Measurements from ENCODE around the gene ZDHHC17.
"Not testable (repeated sequence)": the region's sequence is repeated elsewhere in the genome, so short reads cannot be mapped to it uniquely, and the experiment has no call there.

ZDHHC17 gene, protein sequence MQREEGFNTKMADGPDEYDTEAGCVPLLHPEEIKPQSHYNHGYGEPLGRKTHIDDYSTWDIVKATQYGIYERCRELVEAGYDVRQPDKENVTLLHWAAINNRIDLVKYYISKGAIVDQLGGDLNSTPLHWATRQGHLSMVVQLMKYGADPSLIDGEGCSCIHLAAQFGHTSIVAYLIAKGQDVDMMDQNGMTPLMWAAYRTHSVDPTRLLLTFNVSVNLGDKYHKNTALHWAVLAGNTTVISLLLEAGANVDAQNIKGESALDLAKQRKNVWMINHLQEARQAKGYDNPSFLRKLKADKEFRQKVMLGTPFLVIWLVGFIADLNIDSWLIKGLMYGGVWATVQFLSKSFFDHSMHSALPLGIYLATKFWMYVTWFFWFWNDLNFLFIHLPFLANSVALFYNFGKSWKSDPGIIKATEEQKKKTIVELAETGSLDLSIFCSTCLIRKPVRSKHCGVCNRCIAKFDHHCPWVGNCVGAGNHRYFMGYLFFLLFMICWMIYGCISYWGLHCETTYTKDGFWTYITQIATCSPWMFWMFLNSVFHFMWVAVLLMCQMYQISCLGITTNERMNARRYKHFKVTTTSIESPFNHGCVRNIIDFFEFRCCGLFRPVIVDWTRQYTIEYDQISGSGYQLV

DNA sequence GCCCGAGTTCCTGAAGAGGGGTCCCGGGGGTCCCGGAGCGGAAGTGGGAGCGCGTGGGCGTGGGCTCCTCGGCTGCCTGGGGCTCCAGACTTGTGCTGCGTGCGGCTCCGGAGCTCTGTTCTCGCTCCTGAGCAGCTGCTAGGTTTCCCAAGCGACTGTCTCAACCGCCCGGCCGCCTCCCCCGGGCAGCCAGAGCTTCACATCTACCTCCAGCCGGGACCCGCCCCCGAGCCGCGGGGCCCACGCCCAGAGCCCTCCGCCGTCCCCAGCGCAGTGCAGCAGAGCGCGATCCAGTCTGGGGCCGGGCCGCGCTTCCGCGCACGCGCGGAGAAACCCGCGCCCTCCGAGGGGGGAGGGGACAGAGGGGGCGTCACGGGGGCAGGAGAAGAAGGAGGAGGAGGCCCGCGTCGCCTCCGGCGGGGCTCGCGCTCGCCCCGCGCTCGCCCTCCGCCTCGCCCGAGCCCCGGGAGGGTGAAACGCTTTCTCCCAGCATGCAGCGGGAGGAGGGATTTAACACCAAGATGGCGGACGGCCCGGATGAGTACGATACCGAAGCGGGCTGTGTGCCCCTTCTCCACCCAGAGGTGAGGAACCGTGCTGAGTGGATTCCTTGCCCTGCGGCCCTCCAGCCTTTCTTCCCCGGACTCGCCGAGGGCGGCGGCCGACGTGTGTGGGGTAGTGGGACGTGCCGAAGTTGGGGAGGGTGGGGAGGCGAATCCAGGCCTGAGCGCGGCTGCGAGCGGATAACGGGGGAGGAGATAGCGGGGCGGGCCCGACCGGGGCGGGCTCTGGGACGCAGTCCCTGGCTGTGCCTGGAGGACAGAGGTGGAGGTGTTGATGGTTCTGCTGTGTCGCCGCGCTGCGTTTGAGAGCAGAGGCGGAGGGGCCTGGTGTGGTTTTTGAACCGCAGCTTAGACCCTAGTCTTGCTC, at the start of gene ZDHHC17:
Gene ZDHHC17 (plus strand): TSS at position 370 of the 930 bp plus-strand sequence. CDS start 122 bp downstream, at position 492.
- DNase-seq: peak; percentile 92

DNA sequence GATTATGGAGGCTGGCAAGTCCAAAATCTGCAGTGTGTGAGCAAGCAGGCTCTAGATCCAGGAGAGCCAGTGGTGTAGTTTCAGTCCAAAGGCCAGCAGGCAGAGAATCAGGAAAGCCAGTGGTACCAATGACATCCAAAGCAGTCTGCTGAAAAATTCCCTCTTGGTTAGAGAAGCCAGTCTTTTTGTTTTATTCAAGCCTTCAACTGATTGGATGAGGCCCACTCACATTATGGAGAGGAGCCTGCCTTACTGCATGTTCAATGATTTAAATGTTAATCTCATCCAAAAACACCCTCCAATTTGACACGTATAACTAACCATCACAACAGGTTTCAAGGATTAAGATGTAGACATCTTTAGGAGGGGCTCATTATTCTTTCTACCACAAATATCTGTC, 49.5 kb upstream of the ZDHHC17 start:
- no peak for DNase-seq

DNA sequence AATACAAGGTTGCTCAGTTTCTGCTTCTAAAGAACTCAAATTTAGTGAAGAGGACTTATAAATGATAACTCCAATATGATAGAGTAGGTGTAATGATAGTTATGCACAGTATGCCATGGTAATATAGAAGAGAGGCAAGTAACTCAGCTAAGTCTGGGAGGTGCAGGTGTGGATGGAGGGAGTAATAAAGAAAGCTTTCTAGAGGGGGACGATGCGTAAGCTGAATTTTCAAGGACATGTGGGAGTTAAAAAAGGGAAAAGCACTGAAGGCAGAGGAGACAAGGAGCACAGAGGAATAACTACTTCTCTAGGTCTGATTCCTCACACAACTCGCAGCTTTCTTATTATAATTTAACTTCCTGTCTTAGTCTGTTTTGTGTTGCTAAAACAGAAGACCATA, 49.1 kb upstream of the ZDHHC17 start:
- no peak for DNase-seq

DNA sequence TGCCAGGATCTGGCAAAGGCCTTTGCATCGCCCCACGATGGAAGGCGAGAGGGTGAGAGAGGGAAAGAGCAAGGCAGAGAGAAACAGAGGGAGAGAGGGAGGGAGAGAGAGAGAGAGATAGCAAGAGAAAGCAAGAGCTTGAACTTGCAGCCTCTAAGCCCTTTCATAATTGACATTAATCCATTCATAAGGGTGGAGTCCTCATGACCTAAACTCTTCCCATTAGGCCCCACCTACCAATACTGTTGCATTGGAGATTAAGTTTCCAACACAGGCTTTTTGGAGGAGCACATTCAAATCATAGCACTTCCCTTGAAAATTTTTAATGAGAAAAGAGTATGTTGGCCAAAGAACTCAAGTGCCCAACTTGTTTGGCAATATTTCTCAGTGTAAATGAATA, 48.6 kb upstream of the ZDHHC17 start:
- no peak for DNase-seq

DNA sequence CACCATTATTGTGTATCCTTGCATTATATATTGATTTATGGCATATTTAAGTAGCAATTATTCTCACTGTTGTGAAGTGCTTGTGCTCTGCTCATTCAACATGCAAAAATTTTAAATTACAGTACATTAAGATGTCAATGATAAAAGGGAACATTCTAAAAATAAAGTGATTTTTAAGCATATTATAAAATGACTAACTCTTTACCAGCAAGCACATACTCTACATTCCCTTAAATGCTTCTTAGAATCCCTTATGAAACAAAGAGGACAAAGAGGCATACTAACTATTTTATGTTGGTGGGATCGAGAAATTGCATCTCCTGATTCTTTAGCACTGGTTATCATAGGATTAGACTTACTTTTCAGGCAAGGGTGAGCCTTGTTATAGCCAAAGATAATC, 46.6 kb upstream of the ZDHHC17 start:
- no peak for DNase-seq

DNA sequence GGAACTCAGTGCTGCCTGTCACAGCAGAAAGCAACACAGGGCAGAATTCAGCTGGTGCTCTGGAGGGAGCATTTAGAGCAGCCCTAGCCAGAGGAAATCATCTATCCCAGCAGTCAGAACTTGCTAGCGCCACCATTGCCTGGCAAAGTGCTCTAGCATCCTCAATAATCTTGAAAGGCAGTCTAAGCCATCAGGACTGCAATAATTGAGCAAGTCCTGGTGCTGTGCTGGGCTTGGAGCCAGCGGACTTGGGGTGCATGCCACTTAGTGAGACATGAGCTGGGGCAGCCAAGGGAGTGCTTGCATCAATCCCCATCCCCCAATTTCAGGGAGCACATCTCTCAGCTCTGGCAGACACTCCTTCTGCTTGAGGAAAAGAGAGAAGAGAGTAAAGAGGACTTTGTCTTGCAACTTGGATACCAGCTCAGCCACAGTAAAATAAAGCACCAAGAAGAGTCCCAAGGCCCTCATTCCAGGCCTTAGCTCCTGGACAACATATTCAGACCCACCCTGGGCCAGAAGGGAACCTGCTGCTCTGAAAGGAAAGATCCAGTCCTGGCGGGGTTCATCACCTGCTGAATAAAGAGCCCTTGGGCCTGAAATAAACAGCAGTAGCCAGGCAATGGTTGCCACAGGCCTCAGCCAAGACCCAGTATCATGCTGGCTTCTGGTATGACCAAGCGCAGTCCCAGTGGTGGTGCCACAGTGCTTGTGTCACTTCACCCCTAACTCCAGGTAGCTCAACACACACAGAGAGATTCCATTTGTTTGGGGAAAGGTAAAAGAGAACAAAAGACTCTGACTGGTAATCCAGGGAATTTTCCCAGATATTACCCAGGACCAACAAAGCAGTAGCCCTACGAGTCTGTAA, 44.5 kb upstream of the ZDHHC17 start:
- no peak for DNase-seq

DNA sequence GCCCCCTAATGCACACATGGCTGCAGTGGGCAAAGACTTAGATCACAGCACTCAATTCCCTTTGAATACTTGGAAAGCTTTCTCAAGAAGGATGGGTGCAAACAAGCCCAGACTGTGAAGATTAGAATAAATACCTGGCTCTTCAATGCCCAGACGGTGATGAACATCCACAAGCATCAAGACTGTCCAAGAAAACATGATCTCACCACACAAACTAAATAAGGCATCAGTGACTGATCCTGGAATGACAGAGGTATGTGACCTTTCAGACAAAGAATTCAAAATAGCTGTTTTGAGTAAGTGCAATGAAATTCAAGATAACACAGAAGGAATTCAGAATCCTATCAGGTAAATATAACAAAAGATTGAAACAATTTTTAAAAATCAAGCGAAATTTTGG, 43.8 kb upstream of the ZDHHC17 start:
- no peak for DNase-seq

DNA sequence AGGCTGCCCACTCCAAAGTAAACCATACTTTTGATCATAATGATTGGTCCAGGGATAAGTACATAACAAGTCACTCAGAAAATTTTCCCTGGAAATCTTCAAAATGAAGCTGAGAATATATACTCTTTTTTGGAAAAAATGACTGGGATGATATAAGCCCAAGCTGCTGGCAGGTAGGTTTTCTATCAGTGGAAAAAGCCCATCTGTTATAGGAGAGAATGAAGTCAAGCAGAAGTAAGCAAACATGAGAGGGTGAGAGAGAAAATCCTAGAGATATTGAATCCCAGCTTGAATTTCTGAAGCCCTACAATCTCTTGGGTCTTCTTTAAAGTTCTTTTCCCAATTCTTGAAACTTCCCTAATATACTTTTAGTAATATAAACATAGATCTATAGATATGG, 37.3 kb upstream of the ZDHHC17 start:
- DNase-seq: no peak

DNA sequence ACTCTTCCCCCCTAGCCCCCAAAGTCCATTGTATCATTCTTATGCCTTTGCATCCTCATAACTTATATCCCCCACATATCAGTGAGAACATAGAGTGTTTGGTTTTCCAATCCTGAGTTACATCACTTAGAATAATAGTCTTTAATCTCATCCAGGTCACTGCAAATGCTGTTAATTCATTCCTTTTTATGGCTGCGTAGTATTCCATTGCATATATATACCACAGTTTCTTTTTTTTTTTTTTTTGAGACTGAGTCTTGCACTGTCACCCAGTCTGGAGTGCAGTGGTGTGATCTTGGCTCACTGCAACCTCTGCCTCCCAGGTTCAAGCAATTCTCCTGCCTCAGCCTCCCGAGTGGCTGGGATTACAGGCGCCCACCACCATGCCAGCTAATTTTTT, 31.7 kb upstream of the ZDHHC17 start:
- not testable (repeated sequence) for DNase-seq

DNA sequence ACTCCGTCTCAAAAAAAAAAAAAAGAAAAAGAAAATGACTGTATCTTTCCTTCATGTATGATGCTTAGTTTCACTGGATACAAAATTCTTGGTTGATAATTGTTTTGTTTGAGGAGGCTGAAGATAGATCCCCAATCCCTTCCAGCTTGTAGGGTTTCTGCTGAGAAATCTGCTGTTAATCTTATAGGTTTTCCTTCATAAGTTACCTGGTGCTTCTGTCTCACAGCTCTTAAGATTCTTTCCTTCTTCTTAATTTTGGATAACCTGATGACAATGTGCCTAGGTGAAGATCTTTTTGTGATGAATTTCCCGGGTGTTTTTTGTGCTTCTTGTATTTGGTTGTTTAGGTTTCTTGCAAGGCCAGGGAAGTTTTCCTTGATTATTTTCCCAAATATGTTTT, 26.2 kb upstream of the ZDHHC17 start:
- not testable (repeated sequence) for DNase-seq

DNA sequence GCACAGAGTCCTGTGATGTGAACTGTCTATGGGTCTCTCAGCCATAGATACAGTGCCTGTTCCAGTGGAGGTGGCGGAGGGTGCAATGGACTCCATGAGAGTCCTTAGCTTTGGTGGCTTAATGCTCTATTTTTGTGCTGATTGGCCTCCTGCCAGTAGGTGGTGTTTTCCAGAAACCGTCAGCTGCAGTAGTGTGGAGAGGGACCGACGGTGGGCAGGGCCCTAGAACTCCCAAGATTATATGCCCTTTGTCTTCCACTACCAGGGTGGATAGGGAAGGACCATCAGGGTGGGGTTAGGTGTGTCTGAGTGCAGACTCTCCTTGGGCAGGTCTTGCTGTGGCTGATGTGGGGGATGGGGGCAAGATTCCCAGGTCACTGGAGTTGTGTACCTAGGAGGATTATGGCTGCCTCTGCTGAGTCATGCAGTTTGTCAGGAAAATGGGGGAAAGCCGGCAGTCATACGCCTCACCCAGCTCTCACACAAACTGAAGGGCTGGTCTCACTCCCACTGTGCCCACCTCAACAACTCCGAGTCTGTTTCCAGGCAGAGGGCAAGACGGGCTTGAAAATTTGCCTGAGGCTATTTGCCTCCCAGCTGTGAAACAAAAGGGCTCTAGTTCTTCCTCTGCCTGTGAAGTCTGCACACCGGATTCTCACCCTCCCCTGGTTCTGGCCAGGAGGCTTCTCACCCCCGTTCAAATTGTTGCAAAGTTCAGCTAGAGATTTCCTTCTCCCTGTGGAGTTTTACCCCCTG, 24.9 kb upstream of the ZDHHC17 start:
- DNase-seq: peak; percentile 71

DNA sequence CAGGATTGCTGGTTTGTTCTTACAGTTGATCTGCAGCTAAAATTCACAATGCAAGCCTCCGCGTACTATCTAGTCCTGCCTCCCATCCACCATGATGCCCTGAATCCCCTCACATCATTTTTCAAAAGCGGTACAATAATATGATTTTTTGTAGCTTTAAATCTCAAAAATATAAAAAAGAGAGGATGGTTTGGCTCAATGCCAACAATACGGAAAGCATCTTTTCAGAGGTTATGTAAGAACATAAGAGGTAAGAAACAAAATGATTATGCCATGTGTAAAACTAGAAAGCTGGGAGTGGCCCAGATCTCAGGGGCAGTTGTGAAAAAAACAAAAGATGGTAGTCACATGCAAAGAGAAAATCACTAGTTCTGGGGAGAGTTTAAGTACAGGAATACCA, 24.0 kb upstream of the ZDHHC17 start:
- DNase-seq: no peak

DNA sequence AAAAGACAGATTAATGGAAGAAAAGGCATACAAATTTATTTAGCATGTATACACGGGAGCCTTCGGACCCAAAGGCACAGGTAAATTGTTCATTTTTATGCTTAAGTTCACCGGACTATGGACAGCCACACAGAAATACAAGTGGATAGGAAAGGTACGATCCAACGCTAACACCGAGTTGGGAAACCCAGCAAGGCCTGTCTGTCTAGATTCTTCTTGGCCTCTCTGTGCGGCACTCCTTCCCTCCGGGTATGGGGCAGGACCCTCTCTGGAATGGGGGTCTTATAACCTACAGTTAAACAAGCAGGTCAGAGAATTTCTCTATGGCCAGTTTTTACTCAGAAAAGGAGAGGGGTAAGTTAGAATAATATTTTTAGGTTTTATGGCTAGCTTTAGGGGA, 23.4 kb upstream of the ZDHHC17 start:
- DNase-seq: no peak

DNA sequence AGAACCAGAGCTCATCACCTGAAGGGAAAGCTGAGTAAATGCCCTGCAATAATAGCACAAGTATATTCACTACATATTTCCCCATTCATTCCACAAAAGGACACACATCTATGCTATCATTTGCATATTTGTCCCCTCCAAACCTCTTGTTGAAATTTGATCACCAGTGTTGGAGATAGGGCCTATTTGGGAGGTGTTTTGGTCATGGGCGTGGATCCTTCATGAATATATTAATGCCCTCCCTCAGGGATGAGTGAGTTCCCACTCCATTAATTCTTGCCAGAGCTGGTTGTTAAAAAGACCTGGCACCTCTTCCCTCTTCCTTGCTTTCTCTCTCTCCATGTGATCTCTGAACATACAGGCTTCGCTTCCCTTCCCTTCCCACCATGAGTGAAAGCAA, 18.6 kb upstream of the ZDHHC17 start:
- DNase-seq: no peak

DNA sequence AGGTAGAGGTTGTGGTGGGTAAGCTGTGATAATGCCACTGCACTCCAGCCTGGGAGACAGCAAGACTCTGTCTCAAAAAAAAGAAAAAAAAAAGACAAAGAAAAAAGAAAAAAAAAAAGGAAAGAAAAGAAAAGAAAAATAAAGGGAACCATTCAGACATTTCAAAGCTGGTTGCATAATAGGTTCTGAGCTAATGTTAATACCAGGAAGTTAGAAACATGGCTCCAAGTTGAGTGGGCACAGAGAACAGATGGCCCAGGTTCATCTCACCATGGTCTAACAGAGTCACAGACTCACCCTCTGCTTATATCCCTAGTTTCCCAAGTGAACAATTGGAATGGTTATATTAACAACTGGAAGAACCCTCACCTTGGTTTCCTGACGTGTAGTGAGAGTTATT, 17.4 kb upstream of the ZDHHC17 start:
- DNase-seq: no peak

DNA sequence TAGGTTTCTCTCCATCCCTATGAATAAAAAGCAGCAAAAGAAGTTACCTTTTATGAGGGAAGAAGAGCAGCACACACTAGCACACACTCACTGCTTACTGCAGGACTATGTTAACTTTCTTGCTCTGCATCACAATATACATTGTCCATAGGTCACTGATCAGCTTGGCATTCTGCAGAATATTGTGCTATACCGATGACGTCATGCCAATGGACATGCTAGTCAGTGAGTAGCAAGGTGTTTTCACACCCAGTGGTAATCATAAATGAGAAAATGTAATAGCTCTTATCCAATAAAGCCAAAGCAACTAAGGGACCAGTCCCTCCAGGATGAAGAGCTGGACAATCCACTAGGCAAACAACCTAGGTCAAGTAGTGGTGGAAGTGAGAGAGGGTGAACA, 16.7 kb upstream of the ZDHHC17 start:
- no peak for DNase-seq

DNA sequence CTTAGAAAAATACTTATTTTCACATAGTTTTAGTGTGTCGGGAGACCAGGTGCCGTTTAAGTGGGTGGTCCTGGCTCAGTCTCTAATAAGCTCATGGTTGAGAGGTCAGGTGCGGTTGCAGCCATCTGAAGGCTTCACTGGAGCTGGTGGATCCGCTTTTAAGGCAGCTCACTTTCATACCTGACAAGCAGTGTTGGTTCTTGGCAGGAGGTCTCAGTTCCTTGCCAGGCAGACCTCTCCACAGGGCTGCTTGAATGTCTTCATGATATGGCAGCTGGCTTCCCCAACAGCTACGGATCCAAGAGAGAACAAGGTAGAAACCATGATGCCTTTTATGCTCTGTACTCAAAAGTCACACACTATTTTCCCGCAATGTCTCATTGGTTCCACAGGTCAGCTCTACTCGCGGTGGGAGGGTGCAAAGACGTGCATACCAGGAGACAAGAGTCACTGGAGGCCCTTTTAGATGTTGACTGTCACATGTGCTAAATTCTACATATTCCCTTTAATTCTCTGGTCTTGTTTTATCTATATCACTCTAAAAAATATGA, 8.0 kb upstream of the ZDHHC17 start:
- DNase-seq: no peak

DNA sequence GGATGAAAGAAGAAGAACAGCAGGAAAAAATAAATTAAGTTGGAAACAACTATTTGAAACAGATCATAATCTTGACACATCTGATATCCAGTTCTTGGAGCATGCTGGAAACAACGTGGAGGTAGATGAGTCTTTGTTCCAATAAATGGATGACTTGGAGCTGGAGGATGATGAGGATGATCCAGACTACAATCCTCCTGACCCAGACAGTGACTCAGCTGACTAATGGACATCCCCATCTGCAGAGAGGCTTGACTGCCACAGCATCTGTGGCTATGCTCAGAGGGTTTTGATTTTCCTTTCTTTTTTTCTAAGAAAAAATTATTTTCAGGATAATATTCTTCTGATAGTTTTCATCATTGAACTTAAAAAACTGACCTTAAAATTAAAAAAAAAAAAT, 6.2 kb upstream of the ZDHHC17 start:
- no peak for DNase-seq

DNA sequence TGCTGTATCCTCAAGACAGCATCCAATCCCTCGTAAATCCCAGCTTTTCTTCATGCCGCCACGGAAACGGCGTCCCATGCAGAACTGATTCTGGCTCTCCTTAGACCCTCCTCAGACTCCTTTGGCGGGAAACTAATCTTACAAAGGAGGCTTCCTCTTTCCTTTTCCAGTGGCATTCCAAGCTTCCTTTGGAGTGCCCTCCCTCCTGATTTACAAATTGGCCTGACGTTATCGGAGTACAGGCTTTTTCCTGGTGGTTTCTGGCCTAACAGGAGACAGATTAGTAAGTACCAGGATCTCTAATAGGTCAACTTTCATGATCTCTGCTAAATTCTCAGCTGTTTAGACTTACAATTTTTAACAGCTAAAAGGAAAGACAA, 1.3 kb upstream of the ZDHHC17 start:
- DNase-seq: no peak

DNA sequence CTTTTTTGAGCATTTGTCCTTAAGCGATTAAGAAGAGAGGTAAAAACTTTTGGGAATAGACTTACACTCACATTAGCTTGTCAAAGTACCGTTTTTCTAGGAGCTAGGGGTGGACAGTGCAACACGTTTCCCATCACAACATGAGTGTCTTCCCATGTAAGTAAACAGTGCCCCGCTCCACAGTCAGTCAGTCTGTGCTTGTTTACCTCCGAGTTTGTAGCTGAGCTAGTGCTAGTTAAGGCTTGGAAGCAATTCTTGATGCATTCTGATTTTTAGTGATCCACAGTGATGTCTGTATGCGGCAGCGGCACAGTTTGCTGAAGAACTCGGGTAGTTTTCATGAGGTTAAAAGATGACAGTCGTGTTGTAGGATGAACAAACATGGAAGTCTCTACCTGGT, 941 bp downstream of the ZDHHC17 start:
- DNase-seq: peak; percentile 24

DNA sequence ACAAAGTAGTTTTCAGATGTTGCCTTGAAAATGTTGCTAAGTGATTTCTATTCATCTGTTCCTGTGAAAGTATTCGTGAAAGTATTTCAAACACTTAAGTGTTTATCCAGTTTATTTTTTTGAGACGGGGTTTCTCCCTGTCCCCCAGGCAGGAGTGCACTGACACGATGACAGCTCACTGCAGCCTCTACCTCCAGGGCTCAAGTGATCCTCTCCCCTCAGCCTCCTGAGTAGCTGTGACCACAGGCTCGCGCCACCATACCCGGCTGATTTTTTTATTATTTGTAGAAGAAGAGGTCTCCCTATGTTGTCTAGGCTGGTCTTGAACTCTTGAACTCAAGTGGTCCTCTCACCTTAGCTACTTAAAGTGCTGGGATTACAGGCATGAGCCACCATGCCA, 1.7 kb downstream of the ZDHHC17 start:
- DNase-seq: no peak

DNA sequence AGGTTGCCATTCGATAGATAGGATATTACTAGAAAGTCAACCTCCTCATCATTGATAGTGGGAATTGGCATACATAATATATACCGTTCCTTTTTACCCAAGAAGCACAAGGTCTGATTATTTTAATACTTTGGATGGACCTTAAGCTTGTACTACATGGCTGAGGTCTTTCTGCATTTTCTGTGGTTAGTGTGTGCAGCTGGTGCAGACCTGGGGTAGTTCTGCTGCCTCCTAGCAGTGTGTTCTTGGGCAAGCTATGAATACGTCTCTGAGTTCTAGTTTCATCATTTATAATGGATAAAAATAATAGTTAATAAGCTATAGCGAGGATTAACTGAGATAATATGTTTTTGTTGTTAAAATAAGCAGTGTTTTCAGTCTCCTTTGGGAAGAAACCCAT, 2.2 kb downstream of the ZDHHC17 start:
- DNase-seq: no peak
